CD4-positive, alpha-beta T cell treated with Interleukin-4 for 4 hours (primary cell): ENCODE measurements around the gene DYRK1A.
A peak's percentile ranks its signal among the peaks of the same experiment; 100 is the strongest.

ENCODE experiments used
- DNase-seq: peaks from one replicate; pipeline ENCODE4 v3.0.0-alpha.2; 2020

Gene DYRK1A

GRCh38 chr21:37421306-37421705 lies 54.7 kb downstream of the DYRK1A start:
- no peak for DNase-seq

- no peak for DNase-seq
Observed at GRCh38 chr21:37422382-37422781, 55.8 kb downstream of the DYRK1A start.

- DNase-seq: no peak
Observed at GRCh38 chr21:37423103-37423502, 56.5 kb downstream of the DYRK1A start.

- no peak for DNase-seq
Observed at GRCh38 chr21:37424396-37424795, 57.8 kb downstream of the DYRK1A start.

GRCh38 chr21:37425001-37425400 lies 58.4 kb downstream of the DYRK1A start:
- no peak for DNase-seq

GRCh38 chr21:37425684-37426083 lies 59.1 kb downstream of the DYRK1A start:
- DNase-seq: no peak

- DNase-seq: no peak
Observed at GRCh38 chr21:37427221-37427620, 60.6 kb downstream of the DYRK1A start.

- DNase-seq: no peak
Observed at GRCh38 chr21:37429356-37429755, 62.8 kb downstream of the DYRK1A start.

GRCh38 chr21:37430184-37430821 lies 63.7 kb downstream of the DYRK1A start:
- no peak for DNase-seq

- DNase-seq: no peak
Observed at GRCh38 chr21:37431243-37431642, 64.7 kb downstream of the DYRK1A start.

- DNase-seq: no peak
Observed at GRCh38 chr21:37432710-37433455, 66.3 kb downstream of the DYRK1A start.

GRCh38 chr21:37433456-37433840 lies 66.9 kb downstream of the DYRK1A start:
- DNase-seq: no peak

GRCh38 chr21:37435120-37435519 lies 68.5 kb downstream of the DYRK1A start:
- peak; percentile 71 for DNase-seq

GRCh38 chr21:37435711-37436110 lies 69.1 kb downstream of the DYRK1A start:
- no peak for DNase-seq

GRCh38 chr21:37436174-37436573 lies 69.6 kb downstream of the DYRK1A start:
- DNase-seq: no peak

GRCh38 chr21:37437376-37438080 lies 71.0 kb downstream of the DYRK1A start:
- DNase-seq: no peak

GRCh38 chr21:37443683-37444082 lies 77.1 kb downstream of the DYRK1A start:
- no peak for DNase-seq

GRCh38 chr21:37445228-37445627 lies 78.7 kb downstream of the DYRK1A start:
- DNase-seq: no peak

- no peak for DNase-seq
Observed at GRCh38 chr21:37446552-37446951, 80.0 kb downstream of the DYRK1A start.

- DNase-seq: no peak
Observed at GRCh38 chr21:37447288-37447936, 80.8 kb downstream of the DYRK1A start.

GRCh38 chr21:37449302-37449937 lies 82.8 kb downstream of the DYRK1A start:
- no peak for DNase-seq

GRCh38 chr21:37450445-37450941 lies 83.9 kb downstream of the DYRK1A start:
- DNase-seq: no peak

GRCh38 chr21:37451446-37451845 lies 84.9 kb downstream of the DYRK1A start:
- no peak for DNase-seq
